GM06990 (cell line): ENCODE results near the gene CACNG7.
A peak's percentile ranks its signal among the peaks of the same experiment; 100 is the strongest.

Experiments
- DNase-seq: peaks from one replicate; pipeline ENCODE4 v3.0.0-alpha.2; 2011; ENCODE audit not compliant: insufficient read length; ENCODE audit errors: extremely low read depth
- H3K27me3 ChIP-seq: replicated peaks from 2 replicates; pipeline ENCODE4 v1.6.0; 2011; ENCODE audit warnings: low read length; ENCODE audit not compliant: control insufficient read depth, insufficient read depth
- H3K36me3 ChIP-seq: 2 replicates; pipeline ENCODE4 v1.5.1; 2011; ENCODE audit warnings: low read length; ENCODE audit not compliant: control insufficient read depth, insufficient read depth
- H3K4me3 ChIP-seq: replicated peaks from 2 replicates; pipeline ENCODE4 v1.5.1; 2011; ENCODE audit warnings: low read depth, mild to moderate bottlenecking, control low read depth, low read length
- TF ChIP-seq, protein P1 (sequence below): IDR thresholded peaks from 2 replicates; pipeline ENCODE4 v1.5.1; 2011; ENCODE audit warnings: low read length, control low read depth, mild to moderate bottlenecking, inconsistent platforms; ENCODE audit not compliant: insufficient read depth, poor library complexity, severe bottlenecking

Gene CACNG7

GRCh38 chr19:53908935-53909415 lies at the start of gene CACNG7:
CACNG7 (plus strand) TSS chr19:53909278; CDS start chr19:53912832, 3,554 bp downstream.
- peaks cover 5% of the 10 kb centered on the region for H3K27me3 ChIP-seq
- TF ChIP-seq, protein P1, sequence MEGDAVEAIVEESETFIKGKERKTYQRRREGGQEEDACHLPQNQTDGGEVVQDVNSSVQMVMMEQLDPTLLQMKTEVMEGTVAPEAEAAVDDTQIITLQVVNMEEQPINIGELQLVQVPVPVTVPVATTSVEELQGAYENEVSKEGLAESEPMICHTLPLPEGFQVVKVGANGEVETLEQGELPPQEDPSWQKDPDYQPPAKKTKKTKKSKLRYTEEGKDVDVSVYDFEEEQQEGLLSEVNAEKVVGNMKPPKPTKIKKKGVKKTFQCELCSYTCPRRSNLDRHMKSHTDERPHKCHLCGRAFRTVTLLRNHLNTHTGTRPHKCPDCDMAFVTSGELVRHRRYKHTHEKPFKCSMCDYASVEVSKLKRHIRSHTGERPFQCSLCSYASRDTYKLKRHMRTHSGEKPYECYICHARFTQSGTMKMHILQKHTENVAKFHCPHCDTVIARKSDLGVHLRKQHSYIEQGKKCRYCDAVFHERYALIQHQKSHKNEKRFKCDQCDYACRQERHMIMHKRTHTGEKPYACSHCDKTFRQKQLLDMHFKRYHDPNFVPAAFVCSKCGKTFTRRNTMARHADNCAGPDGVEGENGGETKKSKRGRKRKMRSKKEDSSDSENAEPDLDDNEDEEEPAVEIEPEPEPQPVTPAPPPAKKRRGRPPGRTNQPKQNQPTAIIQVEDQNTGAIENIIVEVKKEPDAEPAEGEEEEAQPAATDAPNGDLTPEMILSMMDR, result no peak
- no peaks in the 10 kb centered on the region for H3K36me3 ChIP-seq
- no peak for DNase-seq
- no peak within 1 kb of the TSS for H3K4me3 ChIP-seq

GRCh38 chr19:53864308-53864836 lies 44.7 kb upstream of the CACNG7 start:
- Histone ChIP-seq H3K36me3 (no peaks in the 10 kb centered on the region), H3K27me3 (no peaks in the 10 kb centered on the region), H3K4me3 (no peak overlapping the region)
- TF ChIP-seq, protein P1, result no peak
- DNase-seq, result no peak

GRCh38 chr19:53865523-53865917 lies 43.6 kb upstream of the CACNG7 start:
- no peak for DNase-seq
- TF ChIP-seq, protein P1, result no peak
- H3K36me3 ChIP-seq, result no peaks in the 10 kb centered on the region
- H3K27me3 ChIP-seq, result no peaks in the 10 kb centered on the region
- H3K4me3 ChIP-seq, result no peak overlapping the region; the same call in 1 of the 2 replicates

GRCh38 chr19:53865918-53866864 lies 42.9 kb upstream of the CACNG7 start:
- H3K4me3 ChIP-seq, result peak overlapping the region; percentile 40
- DNase-seq, result peak; percentile 80

GRCh38 chr19:53866865-53867224 lies 42.2 kb upstream of the CACNG7 start:
- Histone ChIP-seq H3K4me3 (peak overlapping the region; percentile 34), H3K27me3 (no peaks in the 10 kb centered on the region), H3K36me3 (no peaks in the 10 kb centered on the region)
- no peak for DNase-seq
- TF ChIP-seq, protein P1, result no peak

More at GRCh38 chr19:53865918-53866864, 42.9 kb upstream of the CACNG7 start:
- TF ChIP-seq, protein P1, result no peak
- Histone ChIP-seq H3K27me3 (no peaks in the 10 kb centered on the region), H3K36me3 (no peaks in the 10 kb centered on the region)
